ENCODE data around the gene KIF22. TPM values are rescaled to one million over a fixed set of nuclear protein-coding genes. Genes with fewer than 3 reads are reported as not detected.

KIF22 gene
- total RNA-seq, 1 donor: 8.3 TPM

DNA sequence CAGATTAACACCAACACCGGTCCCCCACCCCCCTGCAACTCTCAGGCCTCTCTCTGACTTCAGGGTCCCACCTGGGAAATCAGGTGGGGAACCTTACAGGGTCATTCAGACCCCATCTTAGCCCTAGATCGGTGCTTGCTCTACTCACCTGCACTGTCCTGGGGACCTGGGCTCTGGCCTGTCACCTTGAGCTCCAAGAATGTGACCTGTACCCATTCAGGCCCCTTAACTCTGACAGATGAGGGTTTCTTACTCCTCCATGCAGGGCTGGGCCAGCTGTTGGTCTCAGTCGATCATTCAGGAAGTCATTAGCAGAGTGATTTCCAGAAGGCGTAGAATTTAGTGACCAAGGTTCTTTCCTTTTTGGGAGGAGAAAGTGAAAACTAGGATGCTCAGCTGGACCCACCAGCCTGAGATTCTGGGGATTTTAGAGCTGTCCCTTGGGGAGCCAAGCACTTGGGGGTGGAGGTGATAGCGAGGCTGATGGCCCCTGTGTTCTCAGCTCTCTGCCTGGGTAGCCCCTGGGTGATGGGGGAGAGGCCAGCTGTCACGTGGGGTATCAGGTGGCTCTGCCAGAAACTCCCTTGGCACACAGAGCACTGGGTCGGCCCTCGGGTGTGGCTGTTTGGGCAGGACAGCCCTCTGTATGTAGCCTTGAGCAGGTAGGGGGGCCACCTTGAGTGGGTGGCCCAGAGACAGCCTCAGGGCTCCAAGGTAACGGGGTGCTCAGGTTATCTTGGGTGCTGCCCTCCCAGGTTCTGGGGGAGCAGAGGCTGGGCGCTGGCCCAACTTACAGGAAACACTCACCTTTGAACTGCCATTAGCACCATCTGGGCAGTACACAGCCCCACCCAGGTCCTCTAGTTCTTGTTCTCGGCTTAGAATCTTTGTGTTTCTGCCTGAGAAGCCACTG, 30.4 kb downstream of the KIF22 start:
- Histone ChIP-seq H3K79me2 (ENCODE audit: insufficient read depth, low read length) (peaks cover 81% of the 10 kb centered on the region), H3K27me3 (ENCODE audit: insufficient read depth, low read length) (no peaks in the 10 kb centered on the region), H2AFZ (ENCODE audit: low read length) (peak overlapping the region; percentile 44), H3K4me1 (ENCODE audit: insufficient read depth, low read length) (peaks cover 66% of the 10 kb centered on the region), H3K4me3 (ENCODE audit: insufficient read depth, low read length) (peak overlapping the region; percentile 90), H3K36me3 (ENCODE audit: insufficient read depth, low read length) (peaks cover 16% of the 10 kb centered on the region), H3K27ac (ENCODE audit: low read depth, low read length) (peak overlapping the region; percentile 88), H3K4me2 (ENCODE audit: insufficient read depth, low read length) (peak overlapping the region; percentile 99), H4K20me1 (ENCODE audit: insufficient read depth, low read length) (peaks cover 24% of the 10 kb centered on the region), H3K9me3 (ENCODE audit: low read depth, low read length) (no peaks in the 10 kb centered on the region)
- TF ChIP-seq, protein P1, sequence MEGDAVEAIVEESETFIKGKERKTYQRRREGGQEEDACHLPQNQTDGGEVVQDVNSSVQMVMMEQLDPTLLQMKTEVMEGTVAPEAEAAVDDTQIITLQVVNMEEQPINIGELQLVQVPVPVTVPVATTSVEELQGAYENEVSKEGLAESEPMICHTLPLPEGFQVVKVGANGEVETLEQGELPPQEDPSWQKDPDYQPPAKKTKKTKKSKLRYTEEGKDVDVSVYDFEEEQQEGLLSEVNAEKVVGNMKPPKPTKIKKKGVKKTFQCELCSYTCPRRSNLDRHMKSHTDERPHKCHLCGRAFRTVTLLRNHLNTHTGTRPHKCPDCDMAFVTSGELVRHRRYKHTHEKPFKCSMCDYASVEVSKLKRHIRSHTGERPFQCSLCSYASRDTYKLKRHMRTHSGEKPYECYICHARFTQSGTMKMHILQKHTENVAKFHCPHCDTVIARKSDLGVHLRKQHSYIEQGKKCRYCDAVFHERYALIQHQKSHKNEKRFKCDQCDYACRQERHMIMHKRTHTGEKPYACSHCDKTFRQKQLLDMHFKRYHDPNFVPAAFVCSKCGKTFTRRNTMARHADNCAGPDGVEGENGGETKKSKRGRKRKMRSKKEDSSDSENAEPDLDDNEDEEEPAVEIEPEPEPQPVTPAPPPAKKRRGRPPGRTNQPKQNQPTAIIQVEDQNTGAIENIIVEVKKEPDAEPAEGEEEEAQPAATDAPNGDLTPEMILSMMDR (IDR thresholded peaks at IDR 0.05; ENCODE audit: extremely low read depth, low read depth, low read length): no peak
- DNase-seq (ENCODE audit: insufficient read length, low spot score, missing footprints): peak; percentile 89

DNA sequence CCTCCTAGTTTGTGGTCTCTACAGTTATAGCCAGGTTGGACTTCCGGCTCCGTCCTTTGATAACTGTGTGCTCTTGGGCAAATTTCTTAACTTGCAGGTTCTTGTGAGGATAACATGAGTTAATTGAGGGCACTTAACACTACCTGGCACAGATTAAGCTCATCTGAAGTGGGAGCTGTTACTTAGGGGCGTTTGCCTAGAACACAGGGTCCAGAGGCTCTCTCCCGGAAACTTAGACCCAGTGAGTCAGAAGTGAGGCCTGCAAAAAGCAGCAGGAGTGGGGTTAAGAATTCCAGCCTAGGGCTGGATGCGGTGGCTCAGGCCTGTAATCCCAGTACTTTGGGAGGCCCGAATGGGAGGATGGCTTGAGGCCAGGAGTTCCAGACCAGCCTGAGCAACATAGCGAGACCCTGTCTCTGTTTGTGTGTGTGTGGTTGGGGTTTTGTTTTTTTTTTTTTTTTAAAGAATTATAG, 31.1 kb downstream of the KIF22 start:
- DNase-seq (ENCODE audit: insufficient read length, low spot score, missing footprints): peak; percentile 94
- Histone ChIP-seq H2AFZ (ENCODE audit: low read length) (peak overlapping the region; percentile 44), H3K27ac (ENCODE audit: low read depth, low read length) (peak overlapping the region; percentile 88), H3K27me3 (ENCODE audit: insufficient read depth, low read length) (no peaks in the 10 kb centered on the region), H3K4me1 (ENCODE audit: insufficient read depth, low read length) (peaks cover 71% of the 10 kb centered on the region), H3K79me2 (ENCODE audit: insufficient read depth, low read length) (peaks cover 86% of the 10 kb centered on the region), H4K20me1 (ENCODE audit: insufficient read depth, low read length) (peaks cover 26% of the 10 kb centered on the region), H3K36me3 (ENCODE audit: insufficient read depth, low read length) (peaks cover 16% of the 10 kb centered on the region), H3K4me2 (ENCODE audit: insufficient read depth, low read length) (peak overlapping the region; percentile 99), H3K9me3 (ENCODE audit: low read depth, low read length) (no peaks in the 10 kb centered on the region), H3K4me3 (ENCODE audit: insufficient read depth, low read length) (peak overlapping the region; percentile 90)
- TF ChIP-seq, protein P1 (IDR thresholded peaks at IDR 0.05; ENCODE audit: extremely low read depth, low read depth, low read length): no peak

DNA sequence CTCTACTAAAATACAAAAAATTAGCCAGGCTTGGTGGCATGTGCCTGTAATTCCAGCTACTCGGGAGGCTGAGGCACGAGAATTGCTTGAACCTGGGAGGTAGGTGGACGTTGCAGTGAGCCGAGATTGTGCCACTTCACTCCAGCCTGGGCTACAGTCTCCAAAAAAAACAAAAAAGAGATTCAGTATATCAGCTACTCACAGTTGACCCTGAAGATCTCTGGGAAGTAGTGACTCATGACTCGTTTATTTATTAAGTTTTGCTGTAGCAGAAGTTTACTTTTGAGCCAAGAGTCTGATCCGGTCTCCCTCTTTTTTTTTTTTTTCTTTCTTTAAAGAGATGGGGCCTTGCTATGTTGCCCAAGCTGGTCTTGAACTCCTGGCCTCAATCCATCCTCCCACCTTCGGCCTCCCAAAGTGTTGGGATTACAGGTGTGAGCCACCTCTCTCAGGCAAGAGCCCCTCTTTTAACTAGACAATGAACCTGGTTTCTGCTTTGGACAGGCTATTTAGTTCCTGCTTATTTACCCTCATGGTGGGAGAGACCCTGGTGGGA, 34.1 kb downstream of the KIF22 start:
- peaks cover 48% of the 10 kb centered on the region for H4K20me1 ChIP-seq (ENCODE audit: insufficient read depth, low read length)

More for the DNA sequence above, 34.1 kb downstream of the KIF22 start:
- TF ChIP-seq, protein P1 (IDR thresholded peaks at IDR 0.05; ENCODE audit: extremely low read depth, low read depth, low read length): no peak
- DNase-seq (ENCODE audit: insufficient read length, low spot score, missing footprints): peak; percentile 92
- no peaks in the 10 kb centered on the region for H3K9me3 ChIP-seq (ENCODE audit: low read depth, low read length)
- peaks cover 2% of the 10 kb centered on the region for H3K36me3 ChIP-seq (ENCODE audit: insufficient read depth, low read length)
- H3K4me1 ChIP-seq (ENCODE audit: insufficient read depth, low read length): peaks cover 71% of the 10 kb centered on the region
- peak overlapping the region; percentile 76 for H3K4me2 ChIP-seq (ENCODE audit: insufficient read depth, low read length)
- peak overlapping the region; percentile 59 for H3K27ac ChIP-seq (ENCODE audit: low read depth, low read length)
- H3K79me2 ChIP-seq (ENCODE audit: insufficient read depth, low read length): peaks cover 92% of the 10 kb centered on the region
- no peaks in the 10 kb centered on the region for H3K27me3 ChIP-seq (ENCODE audit: insufficient read depth, low read length)
- no peak overlapping the region for H2AFZ ChIP-seq (ENCODE audit: low read length)
- peak overlapping the region; percentile 42 for H3K4me3 ChIP-seq (ENCODE audit: insufficient read depth, low read length)
